HG02938 (cell line): Measurements from ENCODE around the gene NME4.

Source experiments
- ATAC-seq: cut with Tn5 transposase; IDR thresholded peaks from one replicate; pipeline ENCODE4 v1.9.1; 2021; ENCODE audit warnings: mild to moderate bottlenecking, moderate library complexity; ENCODE audit not compliant: unreplicated experiment

NME4 gene

DNA sequence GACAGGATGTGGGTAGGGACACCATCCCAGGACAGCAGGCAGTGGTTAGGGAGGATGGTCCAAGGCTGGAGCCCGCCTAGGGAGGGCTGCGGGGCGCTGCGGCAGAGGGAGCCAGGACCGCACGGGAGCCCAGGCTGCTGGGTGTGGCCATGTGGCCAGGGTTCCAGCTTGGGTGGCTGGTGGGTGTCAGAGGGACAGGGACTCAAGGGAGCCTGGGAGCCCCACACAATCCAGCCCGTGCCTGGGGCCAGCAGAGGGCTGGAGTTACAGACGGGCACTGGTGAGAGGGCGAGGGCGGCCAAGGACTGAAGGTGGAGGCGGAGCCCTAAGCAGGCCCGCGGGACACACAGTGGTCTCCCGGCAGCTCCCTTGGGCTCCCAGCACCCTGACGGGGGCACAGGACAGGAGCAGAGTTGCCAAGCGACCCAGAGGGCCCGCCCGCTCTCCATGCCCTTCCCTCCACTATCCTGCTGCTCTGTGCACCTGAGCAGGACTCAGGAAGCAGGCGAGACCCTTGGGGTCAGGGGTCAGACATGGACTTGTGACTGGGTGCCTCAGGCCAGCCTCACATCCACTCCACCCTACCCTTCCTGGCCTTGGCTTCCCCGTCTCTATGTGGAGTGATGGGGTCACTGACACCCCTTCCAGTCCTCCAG is 33.8 kb upstream of the NME4 start:
- ATAC-seq: no peak

DNA sequence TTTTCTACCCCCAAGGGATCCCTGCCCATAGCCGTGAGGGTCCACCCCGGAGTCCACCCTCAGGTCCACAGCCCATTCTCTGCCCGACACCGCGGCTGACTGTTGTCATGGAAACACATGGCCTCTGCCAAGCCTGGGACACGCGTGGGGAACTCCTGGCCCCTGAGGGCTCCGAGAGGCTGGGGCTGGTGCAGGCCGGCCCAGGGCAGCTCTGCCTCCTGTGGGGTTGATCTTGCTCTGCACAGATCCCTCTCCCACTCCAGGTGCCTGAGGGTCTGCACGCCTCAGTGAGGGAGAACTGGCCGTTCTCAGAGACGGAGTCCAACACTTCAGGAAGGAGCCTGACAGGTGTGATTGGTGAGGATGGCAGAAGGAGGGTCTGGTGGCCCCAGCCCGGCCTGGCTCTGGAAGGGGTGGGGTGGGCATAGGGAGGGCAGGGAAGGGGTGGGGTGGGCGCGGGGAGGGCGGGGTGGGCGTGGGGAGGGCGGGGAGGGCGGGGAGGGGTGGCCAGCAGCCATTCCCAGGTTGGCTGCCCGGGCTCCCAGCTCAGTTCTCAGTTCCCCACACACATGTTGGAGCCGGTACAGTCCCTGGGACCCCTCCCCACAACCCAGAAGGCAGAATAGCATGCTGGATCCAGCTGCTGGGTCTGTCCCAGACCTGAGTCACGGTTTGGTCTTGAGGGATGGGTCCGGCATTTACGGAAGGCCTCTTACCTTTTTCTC is 33.1 kb upstream of the NME4 start:
- no peak for ATAC-seq

DNA sequence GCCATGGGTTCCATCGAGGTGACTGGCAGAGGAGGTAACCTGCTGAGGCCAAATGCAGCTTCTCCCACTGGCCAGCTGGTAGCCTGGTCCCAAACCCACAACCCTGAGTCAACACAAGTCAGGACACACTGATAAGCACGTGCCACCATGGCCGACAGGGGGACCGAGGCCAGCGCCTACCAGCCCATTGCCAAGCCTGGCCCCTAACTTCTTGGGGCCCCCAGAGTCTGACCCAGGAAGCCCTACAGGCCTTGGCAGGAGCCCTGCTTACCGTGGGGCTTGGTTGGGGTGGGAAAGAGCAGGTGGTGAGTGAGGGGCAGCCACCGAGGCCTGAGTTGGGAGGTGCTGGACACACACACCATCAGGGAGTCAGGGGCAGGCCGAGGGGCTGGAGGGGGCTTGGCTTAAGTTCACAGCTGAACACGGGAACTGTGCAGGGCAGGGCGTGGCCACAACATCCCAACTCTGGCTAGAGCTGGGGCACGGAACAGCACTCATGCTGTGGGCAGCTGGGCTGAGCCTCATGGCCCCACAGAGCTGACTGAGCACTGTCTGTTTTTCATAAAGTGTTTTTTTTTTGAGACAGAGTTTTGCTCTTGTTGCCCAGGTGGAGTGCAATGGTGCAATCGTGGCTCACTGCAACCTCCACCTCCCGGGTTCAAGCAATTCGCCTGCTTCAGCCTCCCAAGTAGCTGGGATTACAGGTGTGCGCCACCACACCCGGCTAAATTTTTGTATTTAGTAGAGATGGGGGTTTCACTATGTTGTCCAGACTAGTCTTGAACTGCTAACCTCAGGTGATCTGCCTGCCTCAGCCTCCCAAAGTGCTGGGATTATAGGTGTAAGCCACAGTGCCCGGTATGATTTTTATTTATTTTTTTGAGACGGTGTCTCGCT is 32.2 kb upstream of the NME4 start:
- no peak for ATAC-seq

DNA sequence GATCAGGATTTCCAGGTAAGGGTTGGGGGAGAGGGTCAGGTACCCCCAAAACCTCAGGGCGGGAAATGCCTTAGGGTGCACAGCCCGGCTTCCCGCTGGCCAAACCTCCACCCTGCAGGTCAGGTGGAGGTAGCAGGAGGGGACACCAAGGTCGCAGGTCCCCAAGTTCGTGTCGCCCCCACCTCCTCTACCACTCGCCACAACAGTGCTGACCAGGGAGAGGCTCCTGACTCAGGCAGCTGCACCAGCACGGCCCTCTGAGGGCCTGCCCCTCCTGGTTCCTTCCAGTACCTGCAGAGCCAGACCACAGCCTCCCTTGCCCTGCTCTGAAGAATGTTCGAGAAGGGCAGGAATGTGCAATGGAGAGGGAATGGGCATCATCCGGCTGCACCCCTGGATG is 30.5 kb upstream of the NME4 start:
- no peak for ATAC-seq

DNA sequence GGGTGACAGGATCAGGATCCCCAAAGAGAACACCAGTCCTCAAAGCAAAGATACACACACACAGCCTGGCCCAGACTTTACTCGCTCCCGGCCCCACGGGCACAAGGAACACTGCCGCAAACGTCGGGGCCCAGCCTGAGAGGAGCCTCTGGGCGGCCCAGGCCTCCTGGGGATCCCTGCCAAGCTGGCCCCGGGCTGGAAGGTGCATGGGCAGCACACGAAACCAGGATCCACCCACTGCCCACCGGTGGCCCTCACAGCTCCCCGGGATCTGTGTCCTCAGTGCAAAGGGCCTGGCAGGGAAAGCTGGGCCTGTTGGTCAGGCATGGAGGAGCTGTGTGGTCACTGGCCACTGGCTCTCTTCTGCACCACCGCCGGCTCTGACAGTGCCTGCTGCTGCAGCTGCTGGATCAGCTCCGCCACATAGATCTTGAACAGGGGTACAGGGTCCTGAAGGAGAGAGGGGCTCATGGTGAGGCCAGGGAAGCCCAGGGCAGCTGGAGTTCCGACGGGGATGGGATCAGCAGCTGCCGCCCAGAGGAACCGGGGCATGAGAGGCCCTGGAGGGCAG is 29.6 kb upstream of the NME4 start:
- no peak for ATAC-seq

DNA sequence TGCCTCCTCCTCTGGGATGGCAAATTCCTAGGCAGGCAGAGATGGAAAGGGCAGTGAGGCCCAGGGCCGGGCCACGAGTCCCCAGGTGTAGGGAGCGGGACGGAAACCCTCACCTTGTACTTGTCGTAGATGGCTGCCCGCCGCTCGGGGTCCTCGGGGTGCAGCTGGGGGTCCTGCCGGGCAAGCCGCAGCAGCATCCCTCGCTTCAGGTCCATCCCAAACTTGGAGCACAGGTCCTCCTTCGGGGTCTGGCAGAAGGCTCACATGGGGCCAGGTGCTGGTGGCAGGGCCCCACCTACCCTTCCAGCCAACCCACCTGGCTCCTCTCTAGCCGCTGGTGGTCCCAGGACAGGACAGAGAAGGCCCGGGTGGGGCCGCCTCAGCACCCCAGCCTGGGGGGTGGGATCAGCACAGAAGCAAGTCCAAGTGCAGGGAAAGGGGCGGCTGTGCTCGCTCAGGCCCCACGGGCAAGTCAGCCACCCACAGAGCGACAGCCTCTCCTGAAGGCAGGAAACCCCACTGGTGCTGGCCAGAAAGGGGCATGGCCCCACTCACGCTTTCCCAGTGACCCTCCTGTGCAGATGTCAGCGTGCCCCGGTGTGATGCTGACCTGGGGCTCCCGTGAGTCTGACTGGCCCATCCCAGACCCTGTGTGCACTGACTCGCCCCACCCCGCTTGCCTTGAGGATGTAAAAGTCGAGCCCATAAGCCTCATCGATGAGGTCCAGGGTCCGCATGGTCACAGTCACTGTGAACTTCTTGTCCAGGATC is 28.4 kb upstream of the NME4 start:
- ATAC-seq: no peak

DNA sequence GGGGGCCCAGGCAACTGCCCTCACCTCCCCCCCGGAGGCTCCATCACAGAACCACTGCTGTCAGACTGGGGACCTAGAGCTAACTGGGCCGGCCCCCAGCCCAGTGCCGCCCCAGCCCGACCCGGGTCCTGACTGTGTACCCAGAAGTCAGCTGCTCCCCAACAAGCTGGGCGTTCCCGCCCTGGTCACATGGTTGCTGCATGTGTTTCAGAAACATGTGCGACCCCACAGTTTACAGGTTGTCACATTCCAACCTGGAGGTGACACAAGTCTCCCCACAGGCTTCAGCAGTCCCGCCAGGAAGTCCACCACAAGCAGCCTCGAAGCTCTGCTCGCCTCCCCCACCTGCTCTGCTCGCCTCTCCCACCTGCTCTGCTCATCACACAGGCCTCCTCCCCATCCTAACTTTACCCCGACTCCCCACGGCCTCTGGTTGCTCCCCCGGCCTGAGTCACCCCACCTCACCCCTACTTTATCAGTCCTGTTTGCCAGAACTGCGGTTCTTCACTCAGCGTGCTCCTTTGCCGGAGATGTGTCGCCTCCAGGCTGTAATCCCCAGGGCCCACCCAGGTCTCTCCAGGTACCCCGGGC is 27.6 kb upstream of the NME4 start:
- ATAC-seq: no peak

DNA sequence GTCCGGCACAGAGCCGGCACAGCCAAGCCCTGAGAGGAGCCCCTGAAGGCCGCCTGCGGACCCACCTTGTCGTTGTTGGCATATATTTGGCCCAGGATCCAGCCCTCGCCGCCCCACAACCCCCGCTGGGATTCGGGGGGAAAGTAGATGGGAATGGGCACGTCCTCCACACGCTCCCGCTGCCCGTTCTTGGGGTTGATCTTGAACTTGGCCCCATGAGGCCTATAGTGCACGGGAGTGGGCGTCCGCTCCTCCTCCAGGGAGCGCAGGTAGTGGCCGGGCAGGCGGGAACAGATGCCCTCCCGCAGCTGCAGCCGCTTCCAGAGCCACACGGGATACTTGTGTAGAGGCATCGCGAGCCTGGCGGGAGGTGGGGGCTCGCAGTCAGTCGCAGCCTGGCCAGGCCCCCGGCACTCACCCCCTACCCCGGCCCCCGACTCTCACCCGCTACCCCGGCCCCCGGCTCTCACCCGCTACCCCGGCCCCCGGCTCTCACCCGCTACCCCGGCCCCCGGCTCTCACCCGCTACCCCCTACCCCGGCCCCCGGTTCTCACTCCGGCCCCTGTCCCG is 27.0 kb upstream of the NME4 start:
- no peak for ATAC-seq

DNA sequence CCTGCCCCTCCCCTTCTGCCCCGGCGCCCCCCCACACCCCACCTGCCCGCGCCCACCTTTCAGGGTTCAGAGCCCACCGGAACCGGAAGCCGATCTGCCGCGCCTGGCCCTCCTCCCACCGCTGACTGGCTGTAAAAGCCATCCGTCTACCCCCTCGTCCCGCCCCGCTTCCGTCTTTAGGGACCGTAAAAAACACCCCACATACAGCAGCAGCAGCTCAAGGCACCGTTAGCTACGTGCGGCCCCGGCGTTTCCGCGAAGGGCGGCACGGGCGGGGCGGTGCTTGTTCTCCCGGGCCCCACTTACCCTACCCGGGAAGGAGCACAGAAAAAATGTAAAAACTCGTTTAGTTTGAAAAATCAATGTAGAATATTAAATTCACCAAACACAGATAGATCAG is 26.6 kb upstream of the NME4 start, which contains the start of gene MRPL28:
TSS of gene MRPL28 (minus strand) at position 96 of the 400 bp plus-strand sequence. CDS start 320 bp downstream, outside the sequence.
- peak; percentile 78 for ATAC-seq

DNA sequence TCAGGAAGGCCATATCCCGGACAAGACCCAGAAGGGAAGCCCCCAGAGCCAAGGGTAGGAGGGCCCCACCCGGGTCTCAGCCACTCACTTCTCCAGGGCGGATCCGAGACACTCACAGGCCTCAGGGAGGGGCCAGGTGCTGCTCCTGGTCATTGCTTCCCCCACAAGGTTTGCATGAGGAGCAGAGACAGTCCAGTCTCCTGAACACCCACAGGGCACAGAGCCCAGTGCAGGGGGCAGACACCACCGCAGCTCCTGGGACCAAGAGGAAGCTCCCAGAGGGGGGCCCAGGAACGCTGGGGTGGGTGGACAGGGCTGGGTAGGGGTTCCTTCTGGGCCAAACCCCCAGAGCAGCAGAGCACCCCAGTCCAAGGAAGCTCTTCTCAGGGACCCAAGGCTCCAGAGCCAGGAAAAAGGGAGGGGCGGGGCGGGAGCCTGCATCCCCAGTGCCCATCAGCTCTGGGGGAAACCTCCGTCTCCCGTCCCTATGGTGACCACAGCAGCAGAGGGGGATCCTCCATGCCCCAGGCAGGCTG is 26.0 kb upstream of the NME4 start:
- ATAC-seq: no peak

DNA sequence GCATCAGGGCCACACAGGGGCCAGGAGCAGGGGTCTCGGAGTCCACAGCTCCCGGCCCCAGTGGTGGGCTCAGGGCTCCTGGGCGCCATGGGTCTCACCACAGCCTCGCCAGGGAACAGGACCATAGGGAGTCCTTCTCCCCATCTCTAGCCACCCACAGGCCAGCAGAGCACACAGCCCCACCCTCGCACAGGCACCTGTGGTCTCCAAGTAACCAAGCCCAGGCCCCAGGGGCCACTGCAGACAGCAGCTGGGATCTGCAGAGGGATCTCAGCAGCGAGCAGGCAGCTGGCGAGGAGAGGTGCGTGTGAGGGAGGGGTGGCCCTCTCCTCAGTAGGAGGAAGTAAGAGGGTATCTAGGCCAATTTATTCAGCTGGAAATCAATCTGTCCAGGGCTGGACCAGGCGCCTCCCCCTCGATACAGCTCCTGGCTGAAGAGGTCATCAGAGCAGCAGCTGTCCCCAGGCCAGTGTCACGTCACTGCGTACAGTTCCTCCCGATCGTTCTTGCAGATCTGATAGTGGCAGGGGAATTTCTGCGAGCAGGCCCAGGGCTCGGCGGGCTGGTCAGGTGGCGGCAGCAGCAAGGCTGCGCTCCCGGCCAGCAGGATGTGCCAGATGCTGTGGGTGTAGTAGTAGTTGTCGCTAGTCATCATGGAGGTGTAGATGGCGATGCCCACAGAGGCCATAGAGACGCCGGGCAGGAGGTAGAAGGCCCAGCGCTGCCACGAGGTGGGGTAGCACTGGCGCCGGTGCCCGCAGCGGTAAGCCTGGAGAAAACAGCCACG is 25.3 kb upstream of the NME4 start:
- no peak for ATAC-seq

DNA sequence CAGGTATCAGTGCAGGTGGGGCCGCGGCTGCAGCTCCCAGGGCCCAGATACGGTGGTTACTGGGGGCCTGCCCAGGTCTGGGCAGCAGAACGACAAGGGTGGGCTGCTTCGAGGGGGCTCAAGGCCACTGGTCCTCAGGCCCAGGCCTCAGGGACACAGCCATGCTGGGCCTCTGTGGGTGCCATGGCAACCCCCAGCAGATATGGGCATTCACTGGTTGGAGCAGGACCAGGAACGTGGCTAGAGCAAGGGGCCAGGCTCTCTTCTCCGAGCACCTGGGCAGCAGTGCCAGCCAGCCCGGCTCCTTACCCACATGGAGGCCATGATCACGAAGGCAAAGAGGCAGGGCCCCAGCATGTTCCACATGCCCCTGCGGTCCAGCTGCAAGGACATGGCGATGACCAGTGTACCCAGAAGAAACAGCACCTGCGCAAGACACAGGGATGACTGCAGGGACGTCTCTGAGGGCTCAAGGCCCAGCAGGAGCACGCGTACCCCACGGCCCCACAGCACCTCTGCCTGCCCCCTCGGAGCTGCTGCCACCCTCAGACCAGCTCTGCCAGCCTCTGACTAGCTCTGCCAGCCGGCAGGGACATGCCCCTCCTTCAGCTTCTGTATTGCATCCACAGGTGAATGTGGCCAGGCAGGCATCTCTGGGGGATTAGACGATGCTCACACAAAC is 24.6 kb upstream of the NME4 start:
- ATAC-seq: no peak

DNA sequence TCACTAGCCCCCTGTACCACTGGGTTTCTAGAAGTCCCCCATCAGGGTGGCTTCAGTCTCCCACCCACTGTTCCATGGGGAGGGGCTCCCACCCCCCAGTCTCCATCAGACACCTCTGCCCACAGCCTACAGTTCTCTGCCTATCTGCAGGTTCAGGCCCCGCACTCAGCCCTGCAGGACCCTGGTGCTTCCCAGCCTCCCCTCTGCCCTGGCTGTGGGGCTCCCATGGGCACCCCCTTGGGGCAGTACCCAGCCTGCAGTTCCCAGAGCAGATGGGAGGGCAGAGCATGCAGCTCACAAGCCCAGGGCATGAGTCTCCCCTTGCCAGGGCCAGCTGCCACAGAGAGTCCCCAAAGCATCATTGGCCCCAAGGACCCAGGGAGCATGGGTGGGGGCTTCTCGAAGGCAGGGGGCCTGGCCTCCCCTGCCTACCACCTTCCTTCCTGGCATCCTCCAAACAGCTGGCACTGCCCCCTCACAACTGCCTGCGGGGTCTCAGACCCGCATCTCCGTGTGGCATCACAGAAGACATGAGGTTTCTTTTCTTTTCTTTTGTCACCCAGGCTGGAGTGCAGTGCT is 23.9 kb upstream of the NME4 start:
- no peak for ATAC-seq

DNA sequence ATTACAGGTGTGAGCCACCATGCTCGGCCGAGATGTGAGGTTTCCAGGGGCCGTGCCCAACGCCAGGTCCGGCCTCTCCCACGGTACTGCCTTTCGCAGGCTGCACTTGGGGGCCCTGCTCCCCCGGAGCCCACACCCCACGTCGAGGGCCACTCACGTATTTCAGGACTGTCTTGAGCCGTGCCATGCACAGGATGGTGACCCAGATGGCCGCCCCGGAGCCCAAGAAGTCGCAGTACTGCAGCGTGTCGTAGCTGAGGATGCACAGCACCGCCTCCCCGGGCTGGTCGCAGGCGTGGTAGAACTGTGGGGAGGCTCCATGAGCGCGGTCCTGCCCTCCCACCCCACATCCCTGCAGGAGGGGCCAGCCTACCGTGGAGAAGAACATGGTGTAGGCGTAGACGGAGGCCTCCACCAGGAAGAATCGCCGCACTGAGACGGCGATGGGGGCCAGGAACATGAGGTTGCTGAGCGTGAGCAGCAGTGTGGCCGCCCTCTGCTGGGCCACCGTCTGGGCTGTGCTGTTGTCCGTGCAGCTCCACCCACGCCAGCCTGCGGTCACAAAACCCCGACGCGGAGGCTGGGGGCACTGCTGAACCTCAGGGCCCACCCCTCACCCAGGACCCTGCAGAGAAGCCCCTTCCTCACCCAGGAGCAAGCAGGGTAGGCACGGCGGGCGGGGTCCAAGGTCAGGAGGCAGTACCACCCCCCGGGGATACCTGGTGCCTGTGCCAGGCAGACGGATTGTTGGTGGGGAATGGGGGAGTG is 23.0 kb upstream of the NME4 start:
- no peak for ATAC-seq

DNA sequence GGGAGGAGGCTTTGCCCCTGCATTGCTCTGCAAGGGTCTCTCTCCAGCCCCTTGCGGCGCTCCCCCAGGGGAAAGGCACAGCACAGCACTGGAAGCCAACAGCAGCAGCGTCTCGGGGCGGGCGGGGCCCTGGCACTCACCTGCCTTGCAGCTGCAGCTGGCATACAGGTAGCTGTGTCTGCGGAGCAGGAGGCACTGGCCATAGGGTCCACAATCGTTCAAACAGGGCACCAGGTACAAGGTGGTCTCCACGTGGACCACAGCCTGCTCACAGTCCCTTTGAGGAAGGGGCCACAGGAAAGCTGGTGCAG is 22.4 kb upstream of the NME4 start:
- no peak for ATAC-seq

DNA sequence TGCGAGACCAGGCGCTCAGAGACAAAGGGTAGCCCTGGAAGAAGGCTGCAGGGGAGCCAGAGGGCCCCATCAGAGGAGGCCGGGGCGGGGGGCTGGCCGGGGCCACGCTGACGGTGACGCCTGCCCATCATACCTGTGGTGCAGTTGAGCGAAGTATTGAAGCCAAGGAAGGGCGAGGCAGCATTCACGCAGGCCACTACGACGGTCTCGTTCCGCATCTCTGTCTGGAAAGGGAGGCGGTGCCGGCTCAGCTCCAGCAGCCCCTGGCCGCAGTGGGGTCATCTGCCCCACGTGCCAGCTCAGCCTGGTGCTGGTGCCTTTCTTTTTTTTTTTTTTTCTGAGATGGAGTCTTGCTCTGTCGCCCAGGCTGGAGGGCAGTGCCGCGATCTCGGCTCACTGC is 21.8 kb upstream of the NME4 start:
- no peak for ATAC-seq
